ENCODE results near the gene KCNIP1.
A peak's percentile ranks its signal among the peaks of the same experiment; 100 is the strongest.

KCNIP1 gene

DNA sequence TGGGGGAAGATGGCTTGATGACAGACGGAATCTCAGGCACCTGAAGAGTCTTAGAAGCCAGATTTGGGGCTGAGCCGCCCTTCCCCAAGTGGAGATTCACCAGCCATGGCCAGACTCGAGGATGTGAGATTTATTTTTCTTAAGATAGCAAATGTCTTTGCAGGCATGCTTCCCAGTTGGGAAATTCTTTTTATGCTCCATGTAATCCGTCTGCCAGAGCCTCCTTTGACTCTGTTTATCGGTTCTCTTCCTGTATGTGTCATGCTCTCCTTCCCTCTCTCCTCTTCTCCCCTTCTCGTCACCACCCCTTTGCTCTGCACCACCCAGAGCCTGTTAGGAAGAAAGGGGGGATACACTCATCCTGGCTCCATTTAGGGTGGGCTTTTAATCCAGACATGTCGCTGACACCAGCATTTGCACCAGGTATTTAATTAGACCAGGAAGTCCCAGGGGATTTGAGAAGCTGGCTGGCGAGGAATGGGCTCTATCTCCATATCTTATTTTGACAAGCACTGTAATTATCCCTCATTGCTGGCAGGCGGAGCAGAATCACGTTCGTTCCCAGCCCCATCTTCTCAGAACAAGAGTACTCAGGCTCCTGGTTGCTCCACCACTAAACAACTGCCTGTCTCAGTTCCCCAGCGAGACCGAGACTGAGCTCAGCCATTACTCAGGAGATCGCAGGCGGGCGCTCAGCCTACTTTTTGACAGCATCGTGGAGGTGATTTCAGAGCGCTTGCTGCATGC, 50.9 kb downstream of the KCNIP1 start:
- DNase-seq (ENCODE audit: extremely low spot score, insufficient read length, low read depth) (no peak), FAIRE-seq (no peak)

DNA sequence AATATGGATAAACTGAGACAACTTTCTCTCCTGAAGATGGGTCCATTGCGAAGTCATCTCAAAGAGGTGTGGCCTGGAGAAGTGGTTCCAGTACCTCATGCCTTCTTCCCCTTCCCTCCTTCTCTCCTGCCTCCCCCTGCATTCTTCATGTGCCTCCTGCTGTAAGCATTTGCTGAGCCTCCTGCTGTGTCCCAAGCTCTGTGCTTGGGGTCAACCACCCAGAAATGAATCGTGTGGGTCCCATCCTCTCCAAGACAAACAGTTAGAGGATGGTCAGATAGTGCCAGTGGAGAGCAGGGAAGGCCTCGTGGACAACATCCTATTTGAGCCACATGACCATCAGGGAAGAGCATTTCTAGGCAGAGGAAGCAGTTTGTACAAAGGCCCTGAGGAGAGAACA, 53.5 kb downstream of the KCNIP1 start:
- DNase-seq (ENCODE audit: extremely low spot score, insufficient read length, low read depth) (no peak), FAIRE-seq (no peak)

DNA sequence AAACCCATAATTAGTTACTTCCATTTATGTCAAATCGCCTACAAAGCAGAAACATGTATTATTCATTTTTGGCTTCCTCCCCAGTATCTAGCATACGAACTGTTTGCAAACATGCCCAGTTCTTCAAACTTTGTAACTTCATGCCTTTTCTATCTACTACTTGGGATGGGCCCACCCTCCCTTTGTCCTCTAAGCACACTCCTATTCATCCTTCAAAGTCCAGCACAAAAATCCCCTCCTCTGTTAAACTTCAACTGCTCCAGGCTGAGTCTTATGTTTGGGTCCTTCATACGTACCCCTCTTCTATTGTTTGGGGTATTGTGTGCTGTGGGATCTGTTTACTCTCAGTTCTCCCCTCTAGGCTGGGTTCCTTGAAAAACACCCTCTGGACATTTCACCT, 55.5 kb downstream of the KCNIP1 start:
- DNase-seq (ENCODE audit: extremely low spot score, insufficient read length, low read depth): no peak
- FAIRE-seq: no peak

DNA sequence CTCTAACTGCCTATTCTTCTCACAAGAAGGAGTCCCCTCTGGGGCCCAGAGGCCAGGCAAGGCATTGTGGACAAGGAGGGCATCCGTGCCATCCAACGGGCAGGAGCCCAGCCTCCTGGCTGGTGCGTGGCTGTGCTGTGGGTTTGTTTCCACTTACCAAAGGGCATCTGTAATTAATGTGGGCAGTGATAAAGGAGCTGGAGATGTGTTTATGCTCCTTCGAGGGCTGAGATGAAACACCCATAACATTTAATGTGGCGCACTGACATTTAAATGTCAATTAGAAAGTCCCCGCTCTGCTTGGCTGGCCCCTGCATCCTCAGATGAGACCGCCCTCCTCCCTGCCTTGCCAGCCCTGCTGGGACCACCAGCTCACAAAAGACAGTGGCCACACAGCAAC, 57.1 kb downstream of the KCNIP1 start:
- no peak for FAIRE-seq
- no peak for DNase-seq (ENCODE audit: extremely low spot score, insufficient read length, low read depth)

DNA sequence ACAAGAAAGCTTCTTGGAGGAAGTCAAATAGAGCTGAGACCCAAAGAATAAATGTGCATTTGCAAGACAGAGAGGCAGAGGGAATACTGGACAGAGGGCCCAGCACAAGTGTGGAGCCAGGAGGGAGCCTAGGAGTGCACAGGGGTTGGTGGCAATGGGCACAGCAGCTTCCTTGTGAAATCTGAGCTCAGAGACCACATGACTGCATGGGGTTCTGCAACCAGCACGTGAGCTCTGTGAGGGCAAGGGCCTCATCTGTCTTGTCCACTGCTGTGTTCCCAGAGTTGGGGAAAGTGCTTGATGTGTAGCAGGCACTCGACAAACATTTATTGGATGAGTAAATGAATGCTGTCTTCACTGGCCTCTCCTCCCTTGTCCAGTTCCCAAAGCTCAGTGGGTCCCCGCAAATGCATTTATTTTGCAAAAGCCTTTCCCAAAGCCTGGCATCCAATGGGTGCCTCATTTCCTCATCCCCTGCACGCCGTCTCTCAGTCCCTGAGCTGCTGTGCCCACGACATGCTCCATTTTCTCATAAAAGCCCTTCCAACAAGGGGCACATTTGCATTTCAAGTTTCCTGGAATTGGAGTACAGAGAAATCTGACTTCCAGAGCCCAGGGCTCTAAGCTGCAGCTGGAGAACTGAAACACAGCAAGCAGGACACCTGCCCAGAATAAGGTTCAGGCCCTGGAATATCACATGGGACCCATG, 58.5 kb downstream of the KCNIP1 start:
- FAIRE-seq (no peak), DNase-seq (ENCODE audit: extremely low spot score, insufficient read length, low read depth) (no peak)

DNA sequence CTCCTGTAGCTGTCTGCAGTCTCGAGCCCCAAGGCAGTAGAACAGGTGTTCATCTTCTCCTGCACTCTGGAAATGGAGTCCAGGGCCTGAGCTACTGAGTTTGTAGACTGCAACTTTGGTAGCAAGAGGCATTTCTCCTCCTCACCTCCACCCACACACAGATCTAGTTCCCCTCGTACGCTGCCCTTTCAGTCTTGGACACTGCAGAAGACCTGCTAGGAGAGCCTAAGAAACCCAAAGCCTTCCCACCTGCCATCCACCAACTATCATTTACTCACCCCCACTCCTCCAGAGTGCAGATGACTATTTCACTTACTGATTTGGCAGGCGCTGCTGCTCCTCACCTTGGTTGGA, 59.0 kb downstream of the KCNIP1 start:
- DNase-seq (ENCODE audit: extremely low spot score, insufficient read length, low read depth) (no peak), FAIRE-seq (no peak)

DNA sequence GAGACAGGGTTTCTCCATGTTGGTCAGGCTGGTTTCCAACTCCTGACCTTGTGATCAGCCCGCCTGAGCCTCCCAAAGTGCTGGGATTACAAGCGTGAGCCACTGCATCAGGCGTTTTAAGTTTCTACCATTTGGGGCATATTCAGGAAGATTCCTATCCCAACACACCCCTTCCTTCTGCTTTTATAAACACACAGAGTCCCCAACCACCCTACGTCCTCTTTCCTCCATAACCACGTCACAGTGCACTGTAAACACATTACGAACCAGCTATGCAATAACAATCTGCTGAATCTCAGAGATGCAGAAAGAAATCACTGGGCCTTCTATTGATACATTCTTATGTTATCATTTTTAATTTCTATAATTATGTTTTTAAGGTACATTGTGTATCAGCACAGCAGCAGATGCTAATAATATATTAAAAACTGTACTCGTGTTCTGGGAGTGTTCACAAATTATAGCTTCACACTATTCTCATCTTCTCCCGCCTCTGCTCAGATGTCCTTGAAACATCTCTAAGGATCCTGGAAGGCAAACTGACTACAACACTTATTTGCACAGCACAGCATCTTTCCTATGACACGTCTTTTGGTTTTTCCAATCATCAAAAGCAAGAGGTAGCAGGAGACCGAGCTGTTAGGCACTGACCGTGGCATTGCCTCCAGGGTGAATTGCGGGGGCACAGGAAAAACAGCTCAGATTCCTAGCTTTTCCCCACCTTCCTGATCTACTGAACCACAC, 60.2 kb downstream of the KCNIP1 start:
- FAIRE-seq (no peak), DNase-seq (ENCODE audit: extremely low spot score, insufficient read length, low read depth) (no peak)

DNA sequence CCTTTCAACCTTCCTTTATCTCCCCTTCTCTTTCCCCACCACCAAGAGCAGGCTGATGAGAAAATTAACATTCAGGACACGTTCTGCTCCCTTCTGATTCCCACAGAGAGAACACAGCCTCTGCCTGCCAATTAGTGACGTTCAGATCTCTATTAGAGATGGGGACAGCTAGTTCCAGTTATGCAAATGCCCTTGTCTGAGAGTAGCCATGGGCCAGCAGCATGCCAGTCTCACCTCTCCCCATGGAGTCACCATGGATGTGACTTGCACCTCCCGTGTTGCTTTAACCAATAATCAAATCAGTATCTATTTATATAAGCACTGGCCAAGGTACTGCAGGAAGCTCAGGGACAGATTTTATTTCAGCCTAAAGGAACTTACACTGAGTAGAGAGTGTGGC, 61.3 kb downstream of the KCNIP1 start:
- DNase-seq (ENCODE audit: extremely low spot score, insufficient read length, low read depth) (no peak), FAIRE-seq (no peak)

DNA sequence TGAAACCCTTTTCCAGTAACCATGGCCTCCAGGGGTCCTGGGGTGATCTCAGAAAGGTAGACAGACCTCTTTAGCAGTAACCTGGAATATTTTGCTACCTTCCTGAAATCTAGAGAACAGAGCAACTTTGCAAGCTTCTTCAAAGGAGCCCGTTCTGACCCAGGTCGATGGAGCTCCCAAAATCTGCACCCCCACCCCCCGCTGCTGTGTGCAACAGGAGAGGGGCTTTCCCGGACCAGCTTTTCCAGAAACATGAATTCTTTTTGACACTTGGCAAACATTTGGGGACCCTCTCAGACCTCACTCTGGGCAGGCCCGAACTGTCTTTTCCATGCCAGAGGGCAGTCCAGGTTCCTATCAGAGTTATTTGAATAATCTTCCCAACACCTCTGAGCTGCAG, 65.3 kb downstream of the KCNIP1 start:
- no peak for DNase-seq (ENCODE audit: extremely low spot score, insufficient read length, low read depth)
- FAIRE-seq: no peak

DNA sequence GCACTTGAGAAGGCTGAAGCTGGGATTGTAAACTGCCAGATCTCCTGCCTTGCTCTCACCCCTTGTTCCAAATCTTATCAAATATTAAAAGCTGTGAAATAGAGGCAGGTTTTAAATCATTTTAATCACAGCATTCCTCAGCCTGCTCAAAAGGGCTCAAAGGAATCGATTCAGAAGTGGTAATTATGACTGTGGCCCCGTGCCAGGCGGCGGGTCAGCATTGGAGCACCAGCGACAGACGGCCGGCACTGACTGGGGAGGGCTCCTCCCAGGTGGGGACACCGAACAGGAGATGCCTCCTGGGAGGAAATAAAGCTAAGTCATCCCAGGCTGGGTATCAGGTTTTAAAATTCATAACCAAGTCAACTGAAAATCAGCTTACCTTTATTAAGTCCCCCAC, 66.7 kb downstream of the KCNIP1 start:
- FAIRE-seq: no peak
- DNase-seq (ENCODE audit: extremely low spot score, insufficient read length, low read depth): no peak

DNA sequence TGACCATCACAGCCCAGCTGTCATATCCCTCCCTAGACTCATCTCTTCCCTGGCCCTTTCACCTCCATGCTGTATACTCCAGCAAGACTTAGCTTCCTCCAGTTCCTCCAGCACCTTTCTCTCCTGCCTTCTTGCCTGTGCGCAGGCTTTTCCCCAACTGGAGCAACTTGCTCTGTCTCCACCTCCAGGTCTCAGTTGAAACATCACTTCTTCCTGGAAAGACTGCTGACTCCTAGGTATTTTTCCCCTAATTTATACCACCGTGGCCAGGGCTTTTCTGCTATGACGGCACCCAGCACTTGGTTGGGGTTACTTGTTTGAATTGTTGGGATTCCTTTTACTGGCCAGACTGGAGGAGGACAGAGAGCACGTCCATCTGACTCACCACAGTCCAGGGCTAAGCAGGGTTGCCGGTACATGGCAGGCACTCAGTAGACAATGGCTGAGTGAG, 67.5 kb downstream of the KCNIP1 start:
- FAIRE-seq (no peak), DNase-seq (ENCODE audit: extremely low spot score, insufficient read length, low read depth) (no peak)

DNA sequence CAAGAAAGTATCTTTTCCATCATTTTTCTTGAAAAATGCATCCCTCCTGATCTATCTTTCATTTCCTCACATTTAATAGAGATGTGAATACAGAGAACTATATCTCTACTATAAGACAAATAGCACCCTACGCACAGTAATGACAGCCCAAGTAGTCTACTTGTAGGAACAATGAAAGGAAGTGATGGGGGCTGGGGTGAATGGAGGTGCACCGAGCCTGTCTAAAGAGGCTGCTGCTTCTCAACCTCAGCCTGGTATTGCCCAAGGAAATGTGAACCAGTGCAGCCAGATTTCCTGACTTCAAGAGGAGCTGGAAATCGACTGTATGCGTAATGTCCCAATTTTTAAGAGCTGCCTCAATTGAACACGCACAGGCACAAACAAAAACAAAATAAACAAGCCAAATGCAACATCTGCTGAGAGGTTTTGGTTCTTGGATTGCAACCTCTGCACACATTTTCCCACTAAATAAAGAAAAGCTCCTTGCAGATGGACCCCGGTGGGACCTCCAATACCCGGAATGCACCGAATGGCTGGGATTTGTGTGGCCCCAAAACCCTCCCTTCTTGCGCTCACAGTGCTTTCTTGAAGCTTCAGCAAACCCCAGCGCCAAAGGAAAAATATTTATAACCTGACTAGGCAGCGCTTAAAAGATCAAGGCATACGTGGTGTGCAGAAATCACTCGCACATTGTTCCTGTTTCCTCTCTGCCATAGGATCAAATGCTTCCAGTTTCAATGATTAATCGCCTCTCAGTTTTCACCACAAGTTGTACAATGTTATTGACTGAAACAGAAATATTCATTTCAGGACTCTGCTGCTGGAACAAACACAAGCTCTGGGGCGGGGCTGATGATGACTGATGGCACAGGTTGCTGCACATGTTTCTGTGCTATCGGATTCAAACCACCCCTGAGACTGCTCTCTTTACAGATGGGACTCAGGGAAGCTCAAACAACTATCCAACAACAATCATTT, 68.3 kb downstream of the KCNIP1 start:
- DNase-seq (ENCODE audit: extremely low spot score, insufficient read length, low read depth) (no peak), FAIRE-seq (peak; percentile 71)

DNA sequence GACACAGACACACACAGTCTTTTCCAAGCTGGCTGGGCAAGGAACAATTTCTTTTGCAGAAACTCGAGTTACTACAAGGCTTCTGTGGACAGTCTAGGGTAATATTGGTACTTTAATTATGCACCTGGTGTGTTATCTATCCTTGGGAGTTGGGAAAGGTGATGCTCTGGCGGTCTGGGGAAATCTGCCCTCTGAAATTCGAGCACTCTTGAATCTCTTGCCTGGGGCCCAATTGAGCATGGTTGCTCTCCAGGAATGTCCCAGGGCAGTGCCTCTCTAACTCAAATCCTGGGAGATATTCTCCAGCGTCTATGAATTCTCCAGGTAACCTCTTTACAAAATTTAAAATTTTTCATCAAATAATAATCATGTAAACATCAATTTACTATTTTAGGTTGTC, 69.3 kb downstream of the KCNIP1 start:
- DNase-seq (ENCODE audit: extremely low spot score, insufficient read length, low read depth): no peak
- FAIRE-seq: no peak

DNA sequence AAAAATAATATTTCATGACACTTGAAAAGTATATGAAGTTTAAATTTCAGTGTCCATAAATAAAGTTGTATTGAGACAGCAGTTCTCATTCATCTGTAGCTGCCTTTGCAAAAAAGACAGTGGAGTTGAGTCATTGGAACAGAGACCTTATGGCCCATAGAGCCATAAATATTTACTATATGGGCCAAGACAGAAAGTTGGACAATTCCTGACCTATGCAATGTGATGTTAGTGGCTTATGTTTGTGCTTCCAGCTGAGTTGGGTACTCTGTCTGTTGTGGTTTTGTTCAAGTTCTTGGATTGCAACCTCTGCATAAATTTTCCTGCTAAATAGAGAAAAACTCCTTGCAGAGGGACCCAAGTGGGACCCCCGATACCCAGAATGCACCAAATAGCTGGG, 69.8 kb downstream of the KCNIP1 start:
- FAIRE-seq (no peak), DNase-seq (ENCODE audit: extremely low spot score, insufficient read length, low read depth) (no peak)

DNA sequence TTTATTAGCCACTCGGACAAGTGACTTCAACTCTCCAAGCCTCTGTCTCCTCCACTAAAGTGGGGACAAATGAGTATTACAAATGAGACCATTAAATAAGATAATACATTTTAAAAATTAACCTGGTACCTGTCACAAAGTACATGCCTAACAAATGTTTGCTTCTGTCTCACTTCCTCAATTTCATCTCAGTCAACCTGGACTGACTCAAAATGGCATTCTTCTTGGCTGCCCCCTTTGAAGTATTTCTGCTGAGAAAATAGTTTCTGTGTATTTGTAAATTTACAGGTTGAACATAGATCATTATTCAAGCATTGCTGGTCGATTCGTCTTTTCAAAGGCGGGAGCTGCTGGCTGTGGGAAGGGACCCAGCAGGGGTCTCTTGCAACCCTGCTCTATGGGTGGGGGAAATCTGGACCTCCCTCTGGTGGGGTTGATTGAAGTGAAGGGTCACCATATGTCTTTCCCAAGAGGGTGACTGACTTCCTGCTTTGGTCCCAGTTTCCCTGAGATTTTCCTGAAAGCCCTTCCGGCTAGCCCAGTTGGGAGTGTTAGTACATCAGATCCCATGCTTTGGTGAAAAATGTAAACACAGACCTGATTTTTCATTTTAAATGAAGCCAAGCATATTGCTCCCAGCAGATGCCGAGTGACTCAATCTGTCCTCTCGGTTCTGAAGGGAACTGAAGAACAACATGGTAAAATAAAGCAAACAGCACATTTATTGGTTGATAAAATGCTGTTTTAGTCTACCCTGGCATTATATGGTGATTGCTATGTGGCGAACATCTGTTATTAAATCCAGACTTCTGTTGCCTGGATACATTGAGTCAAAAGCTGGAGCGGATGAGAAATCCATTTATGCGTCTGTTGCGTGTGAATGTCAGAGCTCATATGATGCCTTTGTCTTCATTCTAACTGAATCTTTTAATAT, 73.0 kb downstream of the KCNIP1 start:
- FAIRE-seq (no peak), DNase-seq (ENCODE audit: extremely low spot score, insufficient read length, low read depth) (no peak)

DNA sequence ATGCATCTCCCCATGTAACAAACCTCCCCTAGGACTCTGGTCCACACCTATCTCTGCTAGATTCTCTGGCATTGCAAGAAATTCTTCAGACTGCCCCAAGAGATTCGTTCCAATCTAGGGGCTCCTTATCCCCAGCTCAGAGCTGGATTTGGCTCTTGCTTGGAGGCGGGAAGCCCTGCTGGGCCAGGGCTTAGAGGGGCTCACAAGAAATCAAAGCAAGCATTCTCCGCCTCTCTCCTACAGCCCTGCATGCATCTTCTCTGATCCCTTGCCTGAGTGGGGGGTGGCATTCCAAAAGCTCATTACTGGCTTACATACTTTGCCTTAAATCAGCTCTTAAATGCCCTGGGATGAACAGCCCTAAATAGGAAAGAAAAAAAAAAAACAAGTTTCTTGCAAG, 75.8 kb downstream of the KCNIP1 start:
- DNase-seq (ENCODE audit: extremely low spot score, insufficient read length, low read depth): no peak
- FAIRE-seq: no peak

DNA sequence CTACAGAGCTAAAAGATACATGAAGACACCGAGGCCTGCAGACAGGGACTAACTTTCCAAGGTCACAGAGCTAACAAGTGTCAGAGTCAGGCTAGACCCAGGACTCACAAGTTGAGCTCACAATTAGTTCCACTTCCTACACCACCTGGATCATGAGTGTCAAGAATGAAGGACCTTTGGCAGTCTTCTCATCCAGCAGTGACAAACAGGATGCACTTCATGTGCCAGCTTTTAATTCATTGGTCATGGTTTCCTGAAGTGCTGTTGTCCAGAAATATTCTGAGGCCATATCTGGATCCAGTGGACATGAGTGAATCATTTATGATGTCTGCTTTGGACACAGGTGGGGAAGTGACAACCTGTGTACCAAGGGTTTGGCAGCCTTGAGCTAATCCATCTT, 77.4 kb downstream of the KCNIP1 start:
- FAIRE-seq (no peak), DNase-seq (ENCODE audit: extremely low spot score, insufficient read length, low read depth) (no peak)

DNA sequence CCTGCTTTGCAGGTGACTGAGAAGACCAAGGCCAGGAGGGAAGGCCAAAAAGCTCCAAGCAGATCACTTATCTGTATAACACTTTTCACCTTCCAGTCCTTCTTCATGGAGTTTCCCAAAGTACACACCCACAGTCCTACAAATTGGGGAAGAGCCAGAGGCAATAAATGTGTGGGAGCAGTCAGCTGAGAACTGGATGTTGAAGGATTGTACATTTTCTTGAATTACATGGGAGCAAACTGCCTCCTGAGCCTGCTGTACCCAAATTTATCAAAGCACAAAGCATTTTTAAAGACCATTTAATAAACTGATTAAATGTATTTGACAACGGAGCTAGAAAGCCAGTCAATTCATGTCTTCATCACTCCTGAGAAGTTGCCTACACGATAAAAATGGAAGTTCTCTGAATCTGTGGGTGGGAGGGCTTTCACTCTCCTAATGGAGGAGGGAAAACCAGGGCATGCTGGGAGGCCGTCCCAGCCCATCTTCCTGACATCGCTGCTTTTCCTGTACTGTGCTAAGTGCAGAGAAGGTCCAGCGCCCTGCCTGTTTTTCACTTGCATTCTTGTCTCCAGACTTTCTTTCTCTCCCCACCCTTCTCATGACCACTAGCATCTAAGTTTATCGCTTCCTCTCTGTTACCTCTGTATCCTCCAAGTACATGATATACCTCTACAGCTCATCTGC, 79.0 kb downstream of the KCNIP1 start:
- DNase-seq (ENCODE audit: extremely low spot score, insufficient read length, low read depth) (no peak), FAIRE-seq (no peak)

Data from GM18507 (cell line).